Tibial nerve (tissue), 3 donors: Measurements from ENCODE around the gene TMEM132D.

Source experiments
- CTCF ChIP-seq, 5 experiments: fragments of 200-600 bp in 3 of 5; fragments of 450-650 bp in 2 of 5; sonication (generic) in 3 of 5; IDR thresholded peaks; one replicate each; pipeline ENCODE4 v1.5.1; 2016 to 2019; ENCODE audit warnings: antibody characterized with exemption in 5 of 5, mild to moderate bottlenecking in 3 of 5, moderate library complexity in 2 of 5
- POLR2A ChIP-seq, 2 donors: fragments of 450-650 bp; IDR thresholded peaks; one replicate each; pipeline ENCODE4 v1.6.1; 2017; ENCODE audit warnings: antibody characterized with exemption in 2 of 2, mild to moderate bottlenecking in 2 of 2, moderate library complexity in 2 of 2

DNA sequence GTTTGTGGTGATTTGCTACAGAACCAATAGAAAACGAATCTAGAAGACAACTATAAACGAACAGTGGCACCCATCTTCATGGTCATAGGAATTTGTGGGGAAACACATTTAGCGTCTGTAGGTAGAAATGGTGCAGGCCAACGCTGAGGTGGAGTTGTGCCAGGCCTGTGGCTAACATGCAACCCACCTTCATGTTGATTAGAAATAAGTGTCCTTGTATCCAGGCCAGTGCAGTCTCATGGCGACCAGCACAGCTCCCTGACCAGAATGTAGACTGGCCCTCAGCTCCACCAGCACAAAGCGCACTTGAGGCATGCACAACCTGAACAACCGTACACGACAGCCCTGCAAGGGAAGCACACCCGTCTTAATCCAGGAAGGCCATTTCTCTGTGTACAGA is 187.0 kb downstream of the TMEM132D start:
- no peak for TF ChIP-seq CTCF (IDR thresholded peaks at IDR 0.05)
- TF ChIP-seq POLR2A (IDR thresholded peaks at IDR 0.05) = no peak
